Smooth muscle cell (in vitro differentiated cells): ENCODE data around the gene SLC12A8. TPM values are rescaled to one million over a fixed set of nuclear protein-coding genes. Genes with fewer than 3 reads are reported as not detected.

Experiments used
- DNase-seq: peaks from one replicate; lab custom pipeline; 2025; ENCODE audit not compliant: unreplicated experiment; lab: John Stamatoyannopoulos, UW
- H2AFZ ChIP-seq: fragments of 200-600 bp; sonication (generic); 2 replicates; pipeline ENCODE4 v1.6.0; 2016; ENCODE audit warnings: antibody characterized with exemption, low read depth, mild to moderate bottlenecking
- H3F3A ChIP-seq: fragments of 200-600 bp; sonication (generic); 2 replicates; pipeline ENCODE4 v1.6.0; 2017; ENCODE audit warnings: antibody characterized with exemption, low read depth
- H3K27ac ChIP-seq: fragments of 200-600 bp; sonication (generic); 2 replicates; pipeline ENCODE4 v1.5.1; 2016; ENCODE audit warnings: low read depth, mild to moderate bottlenecking
- H3K27me3 ChIP-seq: fragments of 200-600 bp; sonication (generic); 2 replicates; pipeline ENCODE4 v1.6.1; 2016; ENCODE audit warnings: low read depth, mild to moderate bottlenecking
- H3K36me3 ChIP-seq: fragments of 200-600 bp; sonication (generic); 2 replicates; pipeline ENCODE4 v1.5.1; 2016; ENCODE audit warnings: low read depth
- H3K4me1 ChIP-seq: fragments of 200-600 bp; sonication (generic); 2 replicates; pipeline ENCODE4 v1.5.1; 2016; ENCODE audit warnings: low read depth
- H3K4me2 ChIP-seq: fragments of 200-600 bp; sonication (generic); 2 replicates; pipeline ENCODE4 v1.6.0; 2016; ENCODE audit warnings: mild to moderate bottlenecking
- H3K4me3 ChIP-seq: fragments of 200-600 bp; sonication (generic); 2 replicates; pipeline ENCODE4 v1.5.1; 2016; ENCODE audit warnings: mild to moderate bottlenecking
- H3K79me2 ChIP-seq: fragments of 200-600 bp; sonication (generic); 2 replicates; pipeline ENCODE4 v1.6.0; 2016; ENCODE audit warnings: low read depth, mild to moderate bottlenecking
- H3K9ac ChIP-seq: fragments of 200-600 bp; sonication (generic); 2 replicates; pipeline ENCODE4 v1.6.0; 2016; ENCODE audit warnings: low read depth
- H3K9me3 ChIP-seq: fragments of 200-600 bp; sonication (generic); replicated peaks from 2 replicates; pipeline ENCODE4 v1.5.1; 2016; ENCODE audit warnings: low read depth
- H4K20me1 ChIP-seq: fragments of 200-600 bp; sonication (generic); 2 replicates; pipeline ENCODE4 v1.6.0; 2016; ENCODE audit warnings: low read depth
- WGBS: methylation state at CpG from one replicate; pipeline ENCODE4 v1.1.7; 2016; ENCODE audit warnings: low lambda C conversion rate; 5-methylcytosine and 5-hydroxymethylcytosine counted together
- polyA plus RNA-seq: library from polyadenylated mRNA; unstranded; fragments of >200 nt; fragmentation: Nextera tagmentation; extraction: Ambion mirVana; gene quantifications from 2 replicates; pipeline ENCODE4 v1.2.1, GENCODE V29; 2016
- total RNA-seq: library from RNA; depleted of rRNA; stranded (reverse); fragments of >200 nt; gene quantifications from 2 replicates; pipeline ENCODE4 v1.2.3, GENCODE V29; 2014
- TF ChIP-seq, protein P1 (sequence below): fragments of 200-600 bp; sonication (generic); IDR thresholded peaks from 2 replicates; pipeline ENCODE4 v1.5.1; 2017; ENCODE audit warnings: borderline replicate concordance, mild to moderate bottlenecking, antibody characterized with exemption; ENCODE audit not compliant: insufficient read depth, poor library complexity, severe bottlenecking

Gene SLC12A8
- total and polyA plus RNA-seq, 2 experiments from 2014 or later: 28.5 to 54.3 TPM

DNA sequence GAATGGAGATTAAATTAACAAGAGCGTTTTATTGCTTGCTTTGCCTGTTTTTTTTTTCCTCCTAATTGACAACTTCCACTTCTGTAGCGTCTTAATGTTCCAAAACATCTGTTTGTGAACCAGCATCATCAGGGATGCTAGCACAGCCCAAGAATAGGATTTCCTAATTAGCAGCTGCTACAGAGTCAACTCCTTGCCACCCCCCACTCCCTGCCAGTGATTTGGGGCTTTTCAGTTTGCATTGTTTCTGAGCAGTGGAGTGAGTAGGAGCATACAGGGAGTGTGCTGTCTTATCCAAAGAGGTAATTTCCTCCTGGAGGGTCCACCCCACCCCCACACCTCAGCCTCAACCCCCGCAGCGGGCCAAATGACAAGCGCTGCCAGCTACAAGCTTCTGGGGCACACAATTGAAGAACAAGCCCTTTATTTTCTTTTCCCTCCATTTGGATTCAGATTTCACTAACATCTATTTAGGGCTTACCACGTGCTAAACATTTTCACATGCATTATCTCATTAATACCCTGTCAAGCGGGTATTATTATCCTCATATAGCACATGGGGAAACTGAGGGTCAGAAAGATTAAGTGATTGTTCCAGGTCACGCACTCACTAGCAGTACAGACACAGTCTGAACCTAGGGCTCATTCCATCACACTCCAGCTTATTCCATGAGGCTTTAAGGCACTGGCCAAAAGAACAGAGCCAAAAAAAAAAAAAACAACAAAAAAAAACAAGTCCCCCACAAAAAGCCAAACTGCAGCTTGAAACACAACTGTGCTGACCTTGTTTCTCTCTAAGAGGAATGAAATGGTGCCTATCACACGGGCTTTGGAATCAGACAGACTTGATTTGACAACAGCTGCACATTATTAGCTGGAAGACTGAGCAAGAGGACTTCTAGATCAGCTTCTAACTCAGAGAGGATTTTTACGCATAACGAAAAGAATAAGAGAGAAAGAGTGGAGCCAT is 173.1 kb downstream of the SLC12A8 start:
- Histone ChIP-seq H3F3A (no peaks in the 10 kb centered on the region), H3K79me2 (peaks cover 100% of the 10 kb centered on the region), H3K9ac (no peak overlapping the region), H3K4me2 (peak overlapping the region; percentile 71), H3K27me3 (no peaks in the 10 kb centered on the region), H3K4me1 (peaks cover 60% of the 10 kb centered on the region), H4K20me1 (peaks cover 66% of the 10 kb centered on the region), H3K27ac (peak overlapping the region; percentile 58), H3K9me3 (no peaks in the 10 kb centered on the region), H3K36me3 (peaks cover 9% of the 10 kb centered on the region), H2AFZ (no peak overlapping the region), H3K4me3 (no peak overlapping the region)
- 49% methylated on average over 11 of the region's 11 CpGs for WGBS
- TF ChIP-seq, protein P1, sequence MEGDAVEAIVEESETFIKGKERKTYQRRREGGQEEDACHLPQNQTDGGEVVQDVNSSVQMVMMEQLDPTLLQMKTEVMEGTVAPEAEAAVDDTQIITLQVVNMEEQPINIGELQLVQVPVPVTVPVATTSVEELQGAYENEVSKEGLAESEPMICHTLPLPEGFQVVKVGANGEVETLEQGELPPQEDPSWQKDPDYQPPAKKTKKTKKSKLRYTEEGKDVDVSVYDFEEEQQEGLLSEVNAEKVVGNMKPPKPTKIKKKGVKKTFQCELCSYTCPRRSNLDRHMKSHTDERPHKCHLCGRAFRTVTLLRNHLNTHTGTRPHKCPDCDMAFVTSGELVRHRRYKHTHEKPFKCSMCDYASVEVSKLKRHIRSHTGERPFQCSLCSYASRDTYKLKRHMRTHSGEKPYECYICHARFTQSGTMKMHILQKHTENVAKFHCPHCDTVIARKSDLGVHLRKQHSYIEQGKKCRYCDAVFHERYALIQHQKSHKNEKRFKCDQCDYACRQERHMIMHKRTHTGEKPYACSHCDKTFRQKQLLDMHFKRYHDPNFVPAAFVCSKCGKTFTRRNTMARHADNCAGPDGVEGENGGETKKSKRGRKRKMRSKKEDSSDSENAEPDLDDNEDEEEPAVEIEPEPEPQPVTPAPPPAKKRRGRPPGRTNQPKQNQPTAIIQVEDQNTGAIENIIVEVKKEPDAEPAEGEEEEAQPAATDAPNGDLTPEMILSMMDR: no peak
- DNase-seq: no peak

DNA sequence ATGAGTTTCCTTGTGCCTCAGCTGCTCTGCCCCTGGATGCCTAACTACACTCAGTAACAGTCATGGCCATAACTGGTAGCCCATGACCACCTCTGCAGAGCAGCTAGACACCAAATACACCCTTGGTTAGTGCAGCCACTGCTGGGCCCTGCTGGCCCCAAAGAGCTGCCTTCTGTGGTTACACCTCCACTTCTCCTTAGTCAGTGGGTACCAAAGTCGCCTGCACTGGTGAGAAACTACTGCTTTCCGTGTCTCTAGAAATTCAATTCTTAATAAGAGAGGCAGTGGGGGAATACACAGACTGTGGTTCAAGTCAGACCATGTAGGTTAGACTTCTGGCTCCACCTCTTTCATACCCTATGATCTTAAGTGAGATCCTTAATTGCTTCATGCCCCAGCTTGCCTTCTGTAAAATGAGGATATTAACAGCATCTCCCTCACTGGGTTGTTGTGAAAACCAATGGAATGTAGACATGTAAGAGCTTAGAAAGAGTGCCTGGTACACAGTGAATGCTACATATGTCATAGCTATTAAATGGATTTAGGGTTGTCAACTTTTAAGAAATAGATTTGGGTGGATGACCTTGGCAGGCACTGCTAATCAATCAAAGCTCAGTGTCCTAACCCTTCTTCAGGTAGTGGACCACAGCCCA is 174.9 kb downstream of the SLC12A8 start:
- Histone ChIP-seq H3K79me2 (peaks cover 98% of the 10 kb centered on the region), H3K4me3 (no peak overlapping the region), H3K9me3 (no peaks in the 10 kb centered on the region), H3K4me1 (peaks cover 42% of the 10 kb centered on the region), H3K27ac (no peak overlapping the region), H2AFZ (no peak overlapping the region), H4K20me1 (peaks cover 56% of the 10 kb centered on the region), H3F3A (no peaks in the 10 kb centered on the region), H3K9ac (no peak overlapping the region), H3K4me2 (no peak overlapping the region), H3K27me3 (no peaks in the 10 kb centered on the region), H3K36me3 (peaks cover 9% of the 10 kb centered on the region)
- DNase-seq: no peak
- TF ChIP-seq, protein P1: no peak
- 90% methylated on average over 2 of the region's 2 CpGs for WGBS

DNA sequence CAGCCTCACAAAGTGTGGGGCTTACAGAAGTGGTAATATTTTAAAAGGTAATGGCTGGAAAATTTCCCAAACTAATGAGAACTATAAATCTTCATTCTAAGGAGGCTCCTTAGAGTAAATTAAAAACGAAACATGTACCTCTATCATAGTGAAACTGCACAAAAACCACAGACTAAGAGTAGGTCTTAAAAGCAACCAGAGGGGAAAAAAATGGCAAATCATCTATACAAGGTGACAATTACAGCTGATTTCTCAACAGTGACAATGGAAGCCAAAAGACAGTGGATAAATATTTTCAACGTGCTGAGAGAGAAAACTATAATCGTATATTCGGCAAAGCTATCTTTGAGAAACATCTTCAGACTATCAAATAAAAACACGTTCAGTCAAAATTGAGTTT is 177.3 kb downstream of the SLC12A8 start:
- H3K79me2 ChIP-seq: peaks cover 94% of the 10 kb centered on the region
- 98% methylated on average over 5 of the region's 5 CpGs for WGBS
- H3F3A ChIP-seq: peaks cover 2% of the 10 kb centered on the region
- H3K27me3 ChIP-seq: no peaks in the 10 kb centered on the region
- no peak overlapping the region for H2AFZ ChIP-seq
- H3K36me3 ChIP-seq: peaks cover 9% of the 10 kb centered on the region
- peaks cover 30% of the 10 kb centered on the region for H3K4me1 ChIP-seq
- no peaks in the 10 kb centered on the region for H3K9me3 ChIP-seq
- TF ChIP-seq, protein P1: no peak
- H4K20me1 ChIP-seq: peaks cover 50% of the 10 kb centered on the region
- H3K9ac ChIP-seq: no peak overlapping the region
- DNase-seq: no peak
- no peak overlapping the region for H3K27ac ChIP-seq
- H3K4me2 ChIP-seq: no peak overlapping the region
- H3K4me3 ChIP-seq: no peak overlapping the region
